Hepatocyte (in vitro differentiated cells): Measurements from ENCODE around the gene THOC1. TPM values are rescaled to one million over a fixed set of nuclear protein-coding genes. Genes with fewer than 3 reads are reported as not detected.

Experiments used
- DNase-seq: peaks from one replicate; pipeline ENCODE4 v3.0.0-alpha.2; 2016; ENCODE audit warnings: low spot score
- H2AFZ ChIP-seq: fragments of 200-600 bp; sonication (generic); 2 replicates; pipeline ENCODE4 v1.6.0; 2016; ENCODE audit warnings: antibody characterized with exemption, mild to moderate bottlenecking
- H3K27ac ChIP-seq: fragments of 200-600 bp; sonication (generic); 2 replicates; pipeline ENCODE4 v1.5.1; 2016; ENCODE audit warnings: mild to moderate bottlenecking
- H3K27me3 ChIP-seq: fragments of 200-600 bp; sonication (generic); 2 replicates; pipeline ENCODE4 v1.6.1; 2016
- H3K36me3 ChIP-seq: fragments of 200-600 bp; sonication (generic); replicated peaks from 2 replicates; pipeline ENCODE4 v1.5.1; 2016; ENCODE audit warnings: low read depth; ENCODE audit not compliant: insufficient read depth
- H3K4me1 ChIP-seq: fragments of 200-600 bp; sonication (generic); 2 replicates; pipeline ENCODE4 v1.5.1; 2016; ENCODE audit warnings: mild to moderate bottlenecking, moderate library complexity; ENCODE audit not compliant: insufficient read depth
- H3K4me2 ChIP-seq: fragments of 200-600 bp; sonication (generic); 2 replicates; pipeline ENCODE4 v1.6.0; 2016
- H3K4me3 ChIP-seq: fragments of 200-600 bp; sonication (generic); 2 replicates; pipeline ENCODE4 v1.5.1; 2016; ENCODE audit warnings: mild to moderate bottlenecking
- H3K79me2 ChIP-seq: fragments of 200-600 bp; sonication (generic); 2 replicates; pipeline ENCODE4 v1.6.0; 2017; ENCODE audit warnings: mild to moderate bottlenecking
- H3K9me2 ChIP-seq: fragments of 200-600 bp; sonication (generic); replicated peaks from 2 replicates; pipeline ENCODE4 v1.6.0; 2017; ENCODE audit warnings: mild to moderate bottlenecking; ENCODE audit not compliant: insufficient read depth
- H3K9me3 ChIP-seq: fragments of 200-600 bp; sonication (generic); 2 replicates; pipeline ENCODE4 v1.5.1; 2016; ENCODE audit warnings: low read depth, mild to moderate bottlenecking
- H4K20me1 ChIP-seq: fragments of 200-600 bp; sonication (generic); 2 replicates; pipeline ENCODE4 v1.6.0; 2016; ENCODE audit warnings: mild to moderate bottlenecking; ENCODE audit not compliant: insufficient read depth, poor library complexity, severe bottlenecking
- CTCF ChIP-seq: fragments of 200-600 bp; sonication (generic); IDR thresholded peaks from 2 replicates; pipeline ENCODE4 v1.5.1; 2016; ENCODE audit warnings: antibody characterized with exemption, mild to moderate bottlenecking; ENCODE audit not compliant: poor library complexity
- EZH2 ChIP-seq: fragments of 200-600 bp; sonication (generic); IDR thresholded peaks from 2 replicates; pipeline ENCODE4 v1.6.1; 2016; ENCODE audit warnings: antibody characterized with exemption, mild to moderate bottlenecking, borderline replicate concordance
- EZH2phosphoT487 ChIP-seq: fragments of 200-600 bp; sonication (generic); IDR thresholded peaks from one replicate; pipeline ENCODE4 v1.6.1; 2018; ENCODE audit warnings: antibody characterized with exemption, mild to moderate bottlenecking, low read depth, moderate library complexity; ENCODE audit not compliant: unreplicated experiment, severe bottlenecking
- WGBS: methylation state at CpG from one replicate; pipeline ENCODE4 v1.1.6; 2016; ENCODE audit warnings: low lambda C conversion rate; ENCODE audit errors: missing lambda C conversion rate; 5-methylcytosine and 5-hydroxymethylcytosine counted together
- polyA plus RNA-seq: library from polyadenylated mRNA; unstranded; fragments of >200 nt; fragmentation: Nextera tagmentation; extraction: Ambion mirVana; gene quantifications from 2 replicates; pipeline ENCODE4 v1.2.1, GENCODE V29; 2016
- total RNA-seq: library from RNA; depleted of rRNA; stranded (reverse); fragments of >200 nt; gene quantifications from 2 replicates; pipeline ENCODE4 v1.2.3, GENCODE V29; 2014

The THOC1 gene
- total and polyA plus RNA-seq, 2 experiments from 2014 or later = 28.9 to 50.3 TPM

- 96% methylated on average over 7 of the region's 7 CpGs for WGBS
- Histone ChIP-seq H3K27ac (no peak overlapping the region), H3K4me2 (no peak overlapping the region), H2AFZ (no peak overlapping the region), H3K9me2 (no peaks in the 10 kb centered on the region), H3K27me3 (no peaks in the 10 kb centered on the region), H3K79me2 (peaks cover 35% of the 10 kb centered on the region), H4K20me1 (no peaks in the 10 kb centered on the region), H3K9me3 (no peaks in the 10 kb centered on the region), H3K36me3 (no peaks in the 10 kb centered on the region), H3K4me3 (no peak overlapping the region), H3K4me1 (no peaks in the 10 kb centered on the region)
- TF ChIP-seq CTCF (no peak), EZH2 (no peak), EZH2phosphoT487 (no peak)
- no peak for DNase-seq
Observed at GRCh38 chr18:192801-193200, 75.0 kb downstream of the THOC1 start.

- Histone ChIP-seq H3K9me2 (no peaks in the 10 kb centered on the region), H3K4me3 (no peak overlapping the region), H3K27ac (no peak overlapping the region), H3K4me2 (no peak overlapping the region), H3K79me2 (peaks cover 46% of the 10 kb centered on the region), H4K20me1 (no peaks in the 10 kb centered on the region), H3K27me3 (no peaks in the 10 kb centered on the region), H3K9me3 (no peaks in the 10 kb centered on the region), H3K36me3 (no peaks in the 10 kb centered on the region), H3K4me1 (no peaks in the 10 kb centered on the region), H2AFZ (no peak overlapping the region)
- TF ChIP-seq CTCF (no peak), EZH2phosphoT487 (no peak), EZH2 (no peak)
- DNase-seq = no peak
- 85% methylated on average over 1 of the region's 1 CpG for WGBS
Observed at GRCh38 chr18:191725-192124, 76.1 kb downstream of the THOC1 start.

- Histone ChIP-seq H3K27ac (no peak overlapping the region), H3K27me3 (no peaks in the 10 kb centered on the region), H3K9me3 (no peaks in the 10 kb centered on the region), H3K4me2 (no peak overlapping the region), H3K9me2 (no peaks in the 10 kb centered on the region), H3K4me3 (no peak overlapping the region), H3K4me1 (no peaks in the 10 kb centered on the region), H3K79me2 (peaks cover 50% of the 10 kb centered on the region), H4K20me1 (no peaks in the 10 kb centered on the region), H3K36me3 (no peaks in the 10 kb centered on the region), H2AFZ (no peak overlapping the region)
- TF ChIP-seq EZH2phosphoT487 = no peak
- no peak for TF ChIP-seq EZH2
- TF ChIP-seq CTCF = no peak
- DNase-seq = no peak
- 79% methylated on average over 5 of the region's 5 CpGs for WGBS
Observed at GRCh38 chr18:189254-189653, 78.6 kb downstream of the THOC1 start.

- H3K27me3 ChIP-seq = no peaks in the 10 kb centered on the region
- H3K9me3 ChIP-seq = no peaks in the 10 kb centered on the region
- no peak overlapping the region for H3K4me2 ChIP-seq
- H3K9me2 ChIP-seq = no peaks in the 10 kb centered on the region
- no peaks in the 10 kb centered on the region for H3K36me3 ChIP-seq
- 97% methylated on average over 1 of the region's 1 CpG for WGBS
- peaks cover 37% of the 10 kb centered on the region for H3K79me2 ChIP-seq
- no peak for TF ChIP-seq EZH2phosphoT487
- TF ChIP-seq CTCF = no peak
- TF ChIP-seq EZH2 = no peak
- DNase-seq = no peak
- H3K27ac ChIP-seq = no peak overlapping the region
- H4K20me1 ChIP-seq = no peaks in the 10 kb centered on the region
- H2AFZ ChIP-seq = no peak overlapping the region
- no peaks in the 10 kb centered on the region for H3K4me1 ChIP-seq
- H3K4me3 ChIP-seq = no peak overlapping the region
Observed at GRCh38 chr18:183769-184168, 84.1 kb downstream of the THOC1 start.
